ENCODE results near the gene BCAT1.

DNA sequence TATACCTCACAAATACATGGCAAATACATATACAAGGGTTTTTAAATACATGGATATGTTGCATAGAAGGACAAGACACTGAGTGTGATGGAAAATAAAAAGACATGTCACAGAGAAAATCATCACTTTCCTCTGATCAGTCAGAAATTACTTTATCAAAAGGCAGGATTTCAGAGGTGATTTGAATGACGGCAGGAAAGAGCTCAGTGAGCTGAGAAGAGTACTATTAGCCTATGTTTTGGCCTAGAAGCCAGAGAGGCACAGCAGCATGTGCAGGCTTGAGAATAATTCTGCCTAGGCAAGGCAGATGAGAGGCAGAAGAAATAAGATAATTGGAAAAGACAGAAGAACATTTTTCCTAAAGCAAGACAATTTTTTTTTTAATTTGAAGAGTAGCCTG, 94.9 kb downstream of the BCAT1 start:
- TF ChIP-seq, protein P1, sequence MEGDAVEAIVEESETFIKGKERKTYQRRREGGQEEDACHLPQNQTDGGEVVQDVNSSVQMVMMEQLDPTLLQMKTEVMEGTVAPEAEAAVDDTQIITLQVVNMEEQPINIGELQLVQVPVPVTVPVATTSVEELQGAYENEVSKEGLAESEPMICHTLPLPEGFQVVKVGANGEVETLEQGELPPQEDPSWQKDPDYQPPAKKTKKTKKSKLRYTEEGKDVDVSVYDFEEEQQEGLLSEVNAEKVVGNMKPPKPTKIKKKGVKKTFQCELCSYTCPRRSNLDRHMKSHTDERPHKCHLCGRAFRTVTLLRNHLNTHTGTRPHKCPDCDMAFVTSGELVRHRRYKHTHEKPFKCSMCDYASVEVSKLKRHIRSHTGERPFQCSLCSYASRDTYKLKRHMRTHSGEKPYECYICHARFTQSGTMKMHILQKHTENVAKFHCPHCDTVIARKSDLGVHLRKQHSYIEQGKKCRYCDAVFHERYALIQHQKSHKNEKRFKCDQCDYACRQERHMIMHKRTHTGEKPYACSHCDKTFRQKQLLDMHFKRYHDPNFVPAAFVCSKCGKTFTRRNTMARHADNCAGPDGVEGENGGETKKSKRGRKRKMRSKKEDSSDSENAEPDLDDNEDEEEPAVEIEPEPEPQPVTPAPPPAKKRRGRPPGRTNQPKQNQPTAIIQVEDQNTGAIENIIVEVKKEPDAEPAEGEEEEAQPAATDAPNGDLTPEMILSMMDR (IDR thresholded peaks at IDR 0.05), result no peak
- no peak for TF ChIP-seq EZH2 (IDR thresholded peaks at IDR 0.05; ENCODE audit: borderline replicate concordance, insufficient read depth, low read depth, low read length, poor library complexity, severe bottlenecking)

Data from B cell (primary cell).